Fibroblast of lung (primary cell): Measurements from ENCODE around the gene ATP8A1. TPM values are rescaled to one million over a fixed set of nuclear protein-coding genes. Genes with fewer than 3 reads are reported as not detected.

Experiments used
- DNase-seq, 2 donors: peaks; one replicate each; pipeline versions ENCODE4 v3.0.0 to v3.0.0-alpha.2; 2010; ENCODE audit warnings: low read depth in 2 of 2
- H2AFZ ChIP-seq: 2 replicates; pipeline ENCODE4 v1.5.1; 2012; ENCODE audit warnings: low read length, control low read depth, inconsistent platforms
- H3K27ac ChIP-seq: 2 replicates; pipeline ENCODE4 v1.5.1; 2011; ENCODE audit warnings: low read length, control low read depth; ENCODE audit not compliant: insufficient read depth
- H3K27me3 ChIP-seq: 2 replicates; pipeline ENCODE4 v1.5.1; 2011; ENCODE audit warnings: mild to moderate bottlenecking, low read length; ENCODE audit not compliant: control insufficient read depth, insufficient read depth
- H3K36me3 ChIP-seq: 2 replicates; pipeline ENCODE4 v1.5.1; 2011; ENCODE audit warnings: low read length; ENCODE audit not compliant: control insufficient read depth, insufficient read depth
- H3K4me1 ChIP-seq: 2 replicates; pipeline ENCODE4 v1.5.1; 2011; ENCODE audit warnings: low read length; ENCODE audit not compliant: control insufficient read depth, insufficient read depth; ENCODE audit errors: extremely low read depth
- H3K4me2 ChIP-seq: 2 replicates; pipeline ENCODE4 v1.5.1; 2011; ENCODE audit warnings: low read length, control low read depth; ENCODE audit not compliant: insufficient read depth; ENCODE audit errors: extremely low read depth
- H3K4me3 ChIP-seq, 4 experiments: fragments of 200-600 bp in 1 of 4; sonication (generic) in 1 of 4; replicated peaks in 1 of 4; 2 replicates each; pipeline ENCODE4 v1.5.1; 2011 to 2016; ENCODE audit warnings: low read length in 4 of 4, low read depth in 3 of 4, mild to moderate bottlenecking in 3 of 4, control low read depth in 2 of 4, inconsistent platforms in 1 of 4, mixed read lengths in 1 of 4; ENCODE audit not compliant: insufficient read depth in 1 of 4; ENCODE audit errors: control extremely low read depth in 1 of 4
- H3K79me2 ChIP-seq: 2 replicates; pipeline ENCODE4 v1.5.1; 2012; ENCODE audit warnings: mild to moderate bottlenecking, low read length, inconsistent platforms; ENCODE audit not compliant: control insufficient read depth, insufficient read depth
- H3K9ac ChIP-seq: 2 replicates; pipeline ENCODE4 v1.5.1; 2011; ENCODE audit warnings: mild to moderate bottlenecking, low read length, control low read depth; ENCODE audit not compliant: insufficient read depth
- H3K9me3 ChIP-seq: 2 replicates; pipeline ENCODE4 v1.5.1; 2012; ENCODE audit warnings: low read depth, low read length; ENCODE audit not compliant: control insufficient read depth, insufficient read depth
- H4K20me1 ChIP-seq: 2 replicates; pipeline ENCODE4 v1.5.1; 2011; ENCODE audit warnings: low read length; ENCODE audit not compliant: control insufficient read depth, insufficient read depth; ENCODE audit errors: extremely low read depth
- EZH2 ChIP-seq: IDR thresholded peaks from 2 replicates; pipeline ENCODE4 v1.5.1; 2012; ENCODE audit warnings: low read length, control low read depth, mild to moderate bottlenecking; ENCODE audit errors: missing control alignments
- polyA plus RNA-seq, 2 donors: library from polyadenylated mRNA; depleted of rRNA in 1 of 2; stranded (reverse) in 1 of 2; unstranded in 1 of 2; fragments of >200 nt; gene quantifications; 2 replicates each; pipeline ENCODE4 v1.2.1, GENCODE V29; 2011 to 2012; ENCODE audit warnings: missing spikeins in 1 of 2
- total RNA-seq: library from RNA; depleted of rRNA; stranded (reverse); fragments of >200 nt; gene quantifications from 2 replicates; pipeline ENCODE4 v1.2.1, GENCODE V29; 2014
- TF ChIP-seq, protein P1 (sequence below), 2 donors: IDR thresholded peaks in 1 of 2; conservative IDR thresholded peaks in 1 of 2; 1 replicate in 1 of 2; 2 replicates in 1 of 2; pipeline ENCODE4 v1.5.1; 2011 to 2012; ENCODE audit warnings: low read length in 2 of 2, control low read depth in 1 of 2, inconsistent platforms in 1 of 2, low read depth in 1 of 2, mild to moderate bottlenecking in 1 of 2

Gene ATP8A1
- total and polyA plus RNA-seq, 2 donors (not counting 1 experiment from before 2014, with no cell fraction given): 0.36 to 4.8 TPM

GRCh38 chr4:42417550-42417949 lies 239.4 kb downstream of the ATP8A1 start:
- H3K4me3 ChIP-seq: no peak overlapping the region
- H3K4me1 ChIP-seq: no peaks in the 10 kb centered on the region
- H3K36me3 ChIP-seq: no peaks in the 10 kb centered on the region
- H3K27me3 ChIP-seq: no peaks in the 10 kb centered on the region
- H3K9me3 ChIP-seq: no peaks in the 10 kb centered on the region
- H3K79me2 ChIP-seq: no peaks in the 10 kb centered on the region
- no peak for TF ChIP-seq EZH2
- TF ChIP-seq, protein P1, sequence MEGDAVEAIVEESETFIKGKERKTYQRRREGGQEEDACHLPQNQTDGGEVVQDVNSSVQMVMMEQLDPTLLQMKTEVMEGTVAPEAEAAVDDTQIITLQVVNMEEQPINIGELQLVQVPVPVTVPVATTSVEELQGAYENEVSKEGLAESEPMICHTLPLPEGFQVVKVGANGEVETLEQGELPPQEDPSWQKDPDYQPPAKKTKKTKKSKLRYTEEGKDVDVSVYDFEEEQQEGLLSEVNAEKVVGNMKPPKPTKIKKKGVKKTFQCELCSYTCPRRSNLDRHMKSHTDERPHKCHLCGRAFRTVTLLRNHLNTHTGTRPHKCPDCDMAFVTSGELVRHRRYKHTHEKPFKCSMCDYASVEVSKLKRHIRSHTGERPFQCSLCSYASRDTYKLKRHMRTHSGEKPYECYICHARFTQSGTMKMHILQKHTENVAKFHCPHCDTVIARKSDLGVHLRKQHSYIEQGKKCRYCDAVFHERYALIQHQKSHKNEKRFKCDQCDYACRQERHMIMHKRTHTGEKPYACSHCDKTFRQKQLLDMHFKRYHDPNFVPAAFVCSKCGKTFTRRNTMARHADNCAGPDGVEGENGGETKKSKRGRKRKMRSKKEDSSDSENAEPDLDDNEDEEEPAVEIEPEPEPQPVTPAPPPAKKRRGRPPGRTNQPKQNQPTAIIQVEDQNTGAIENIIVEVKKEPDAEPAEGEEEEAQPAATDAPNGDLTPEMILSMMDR (conservative IDR thresholded peaks at IDR 0.05 in 1 of 2, IDR thresholded peaks at IDR 0.05 in 1 of 2; ENCODE audit: low read depth in 1 of 2, low read length in 2 of 2): no peak
- DNase-seq: peak in 1 of 2 donors; percentile 64
- H3K4me2 ChIP-seq: no peak overlapping the region
- H2AFZ ChIP-seq: no peak overlapping the region
- no peaks in the 10 kb centered on the region for H4K20me1 ChIP-seq
- H3K27ac ChIP-seq: no peak overlapping the region
- H3K9ac ChIP-seq: no peak overlapping the region

DNA sequence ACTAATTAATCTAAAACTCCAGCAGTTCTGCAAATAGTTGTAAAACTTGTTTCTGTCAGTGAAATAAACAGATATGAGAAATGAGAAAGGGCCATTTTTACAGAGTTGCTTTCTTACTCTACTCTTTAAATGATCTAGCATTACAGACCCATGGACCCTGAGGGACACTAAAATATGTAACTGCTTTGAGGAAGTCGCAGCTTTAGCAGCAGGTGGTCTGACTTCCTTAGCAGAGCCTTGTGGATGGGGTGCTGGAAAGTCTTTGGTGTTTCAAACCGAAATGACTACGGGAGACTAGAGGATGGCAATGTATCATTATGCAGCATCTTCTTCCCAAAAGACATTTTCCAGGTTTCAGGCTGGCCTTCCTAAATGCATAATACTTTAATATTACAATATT lies 240.9 kb downstream of the ATP8A1 start:
- no peaks in the 10 kb centered on the region for H3K79me2 ChIP-seq
- TF ChIP-seq, protein P1 (conservative IDR thresholded peaks at IDR 0.05 in 1 of 2, IDR thresholded peaks at IDR 0.05 in 1 of 2; ENCODE audit: low read depth in 1 of 2, low read length in 2 of 2): no peak
- no peak for TF ChIP-seq EZH2
- H4K20me1 ChIP-seq: no peaks in the 10 kb centered on the region
- H2AFZ ChIP-seq: no peak overlapping the region
- H3K4me3 ChIP-seq: no peak overlapping the region
- H3K9ac ChIP-seq: no peak overlapping the region
- H3K4me2 ChIP-seq: no peak overlapping the region
- H3K36me3 ChIP-seq: no peaks in the 10 kb centered on the region
- H3K9me3 ChIP-seq: no peaks in the 10 kb centered on the region
- no peaks in the 10 kb centered on the region for H3K27me3 ChIP-seq
- no peak for DNase-seq
- H3K4me1 ChIP-seq: no peaks in the 10 kb centered on the region
- H3K27ac ChIP-seq: no peak overlapping the region

GRCh38 chr4:42415281-42415680 lies 241.6 kb downstream of the ATP8A1 start:
- no peak for TF ChIP-seq EZH2
- TF ChIP-seq, protein P1 (conservative IDR thresholded peaks at IDR 0.05 in 1 of 2, IDR thresholded peaks at IDR 0.05 in 1 of 2; ENCODE audit: low read depth in 1 of 2, low read length in 2 of 2): no peak
- H3K4me2 ChIP-seq: no peak overlapping the region
- H3K4me3 ChIP-seq: no peak overlapping the region
- H3K79me2 ChIP-seq: no peaks in the 10 kb centered on the region
- H3K4me1 ChIP-seq: no peaks in the 10 kb centered on the region
- no peak for DNase-seq
- H2AFZ ChIP-seq: no peak overlapping the region
- no peak overlapping the region for H3K9ac ChIP-seq
- no peak overlapping the region for H3K27ac ChIP-seq
- H4K20me1 ChIP-seq: no peaks in the 10 kb centered on the region
- no peaks in the 10 kb centered on the region for H3K9me3 ChIP-seq
- H3K27me3 ChIP-seq: no peaks in the 10 kb centered on the region
- H3K36me3 ChIP-seq: no peaks in the 10 kb centered on the region
